Colonic mucosa (tissue), 4 donors: ENCODE results near the gene SENP6. TPM values are rescaled to one million over a fixed set of nuclear protein-coding genes. Genes with fewer than 3 reads are reported as not detected.
"Not testable (repeated sequence)": the region's sequence is repeated elsewhere in the genome, so short reads cannot be mapped to it uniquely, and the experiment has no call there.

Experiments
- DNase-seq: peaks from one replicate; pipeline ENCODE4 v3.0.0-alpha.2; 2020
- H3K27ac ChIP-seq: fragments of 200-600 bp; one replicate; pipeline ENCODE4 v1.8.0; 2021
- H3K27me3 ChIP-seq: fragments of 200-600 bp; one replicate; pipeline ENCODE4 v1.8.0; 2021
- H3K36me3 ChIP-seq: fragments of 200-600 bp; one replicate; pipeline ENCODE4 v1.8.0; 2021
- H3K4me1 ChIP-seq: fragments of 200-600 bp; one replicate; pipeline ENCODE4 v1.8.0; 2021; ENCODE audit warnings: mild to moderate bottlenecking
- H3K4me3 ChIP-seq: fragments of 200-600 bp; one replicate; pipeline ENCODE4 v1.8.0; 2021
- H3K9ac ChIP-seq, 2 donors: one replicate each; pipeline ENCODE4 v1.7.0; 2013; ENCODE audit warnings: control low read depth in 2 of 2, low read depth in 2 of 2, low read length in 2 of 2
- H3K9me3 ChIP-seq: fragments of 200-600 bp; one replicate; pipeline ENCODE4 v1.8.0; 2021
- intact Hi-C: fragments of 100-400 bp; cut with DNase I; formaldehyde crosslinking; loops from one replicate; pipeline ENCODE4 v1.14.1; 2022
- total RNA-seq, 2 donors: library from RNA; stranded (reverse); fragmentation: NEBNext Ultra II Directional in 1 of 2; extraction: Animal tissue kit (Norgen Biotek cat#: 25700) in 1 of 2; gene quantifications; one replicate each; pipeline ENCODE4 v1.2.1, GENCODE V29; 2021
- TF ChIP-seq, protein P1 (sequence below): fragments of 200-600 bp; IDR thresholded peaks from one replicate; pipeline ENCODE4 v1.8.0; 2022; ENCODE audit warnings: antibody characterized with exemption, mild to moderate bottlenecking
- donor health status: healthy.
- donor health status: DM: no; HTN: no; CAD: no.
- donor health status: DM: no; HTN: no; CAD: no.

Gene SENP6
- total RNA-seq, 2 donors from 2014 or later, result 51.9 to 70.0 TPM

- TF ChIP-seq, protein P1, sequence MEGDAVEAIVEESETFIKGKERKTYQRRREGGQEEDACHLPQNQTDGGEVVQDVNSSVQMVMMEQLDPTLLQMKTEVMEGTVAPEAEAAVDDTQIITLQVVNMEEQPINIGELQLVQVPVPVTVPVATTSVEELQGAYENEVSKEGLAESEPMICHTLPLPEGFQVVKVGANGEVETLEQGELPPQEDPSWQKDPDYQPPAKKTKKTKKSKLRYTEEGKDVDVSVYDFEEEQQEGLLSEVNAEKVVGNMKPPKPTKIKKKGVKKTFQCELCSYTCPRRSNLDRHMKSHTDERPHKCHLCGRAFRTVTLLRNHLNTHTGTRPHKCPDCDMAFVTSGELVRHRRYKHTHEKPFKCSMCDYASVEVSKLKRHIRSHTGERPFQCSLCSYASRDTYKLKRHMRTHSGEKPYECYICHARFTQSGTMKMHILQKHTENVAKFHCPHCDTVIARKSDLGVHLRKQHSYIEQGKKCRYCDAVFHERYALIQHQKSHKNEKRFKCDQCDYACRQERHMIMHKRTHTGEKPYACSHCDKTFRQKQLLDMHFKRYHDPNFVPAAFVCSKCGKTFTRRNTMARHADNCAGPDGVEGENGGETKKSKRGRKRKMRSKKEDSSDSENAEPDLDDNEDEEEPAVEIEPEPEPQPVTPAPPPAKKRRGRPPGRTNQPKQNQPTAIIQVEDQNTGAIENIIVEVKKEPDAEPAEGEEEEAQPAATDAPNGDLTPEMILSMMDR, result no peak
- Histone ChIP-seq H3K4me1 (no peaks in the 10 kb centered on the region), H3K4me3 (no peak overlapping the region), H3K27ac (no peak overlapping the region), H3K27me3 (no peaks in the 10 kb centered on the region), H3K36me3 (no peaks in the 10 kb centered on the region), H3K9me3 (no peaks in the 10 kb centered on the region), H3K9ac (no peak overlapping the region)
- intact Hi-C loops, result no loop called here
- no peak for DNase-seq
These were observed 20.4 kb upstream of the SENP6 start for GRCh38 chr6:75581231-75581630.

DNA sequence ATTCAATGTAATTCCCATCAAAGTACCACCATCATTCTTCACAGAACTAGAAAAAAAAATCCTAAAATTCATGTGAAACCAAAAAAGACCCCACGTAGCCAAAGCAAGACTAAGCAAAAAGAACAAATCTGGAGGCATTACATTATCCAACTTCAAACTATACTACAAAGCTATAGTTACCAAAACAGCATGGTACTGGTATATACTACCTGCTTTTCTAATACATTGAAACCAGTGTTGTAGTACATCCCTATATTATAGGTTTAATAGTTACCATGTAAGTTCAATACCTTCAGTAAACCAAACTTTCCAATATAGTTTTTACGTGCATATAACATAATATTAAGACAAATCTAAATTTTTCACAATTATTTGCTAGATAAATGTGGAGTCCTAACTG, 17.1 kb upstream of the SENP6 start:
- H3K9ac ChIP-seq, DNase-seq, H3K4me3 ChIP-seq, H3K9me3 ChIP-seq, H3K36me3 ChIP-seq, H3K27ac ChIP-seq, intact Hi-C loops, H3K4me1 ChIP-seq, H3K27me3 ChIP-seq: not testable (repeated sequence)

- Histone ChIP-seq H3K27me3 (no peaks in the 10 kb centered on the region), H3K9me3 (no peaks in the 10 kb centered on the region), H3K4me1 (no peaks in the 10 kb centered on the region), H3K27ac (no peak overlapping the region), H3K36me3 (no peaks in the 10 kb centered on the region), H3K4me3 (no peak overlapping the region), H3K9ac (no peak overlapping the region)
- DNase-seq, result no peak
- TF ChIP-seq, protein P1, result no peak
- intact Hi-C loops, result no loop called here
These were observed 12.7 kb upstream of the SENP6 start for GRCh38 chr6:75588948-75589347.

- H3K27me3 ChIP-seq, result no peaks in the 10 kb centered on the region
- no peak overlapping the region for H3K4me3 ChIP-seq
- no peaks in the 10 kb centered on the region for H3K4me1 ChIP-seq
- intact Hi-C loops, result no loop called here
- H3K36me3 ChIP-seq, result no peaks in the 10 kb centered on the region
- no peak overlapping the region for H3K9ac ChIP-seq
- no peak for DNase-seq
- TF ChIP-seq, protein P1, result no peak
- no peaks in the 10 kb centered on the region for H3K9me3 ChIP-seq
- no peak overlapping the region for H3K27ac ChIP-seq
These were observed 11.3 kb upstream of the SENP6 start for GRCh38 chr6:75590370-75590769.

GRCh38 chr6:75596380-75596779, 5.3 kb upstream of the SENP6 start:
- H3K4me3 ChIP-seq, H3K27me3 ChIP-seq, H3K36me3 ChIP-seq, H3K27ac ChIP-seq, DNase-seq, intact Hi-C loops, H3K9ac ChIP-seq, H3K9me3 ChIP-seq, H3K4me1 ChIP-seq: not testable (repeated sequence)

DNA sequence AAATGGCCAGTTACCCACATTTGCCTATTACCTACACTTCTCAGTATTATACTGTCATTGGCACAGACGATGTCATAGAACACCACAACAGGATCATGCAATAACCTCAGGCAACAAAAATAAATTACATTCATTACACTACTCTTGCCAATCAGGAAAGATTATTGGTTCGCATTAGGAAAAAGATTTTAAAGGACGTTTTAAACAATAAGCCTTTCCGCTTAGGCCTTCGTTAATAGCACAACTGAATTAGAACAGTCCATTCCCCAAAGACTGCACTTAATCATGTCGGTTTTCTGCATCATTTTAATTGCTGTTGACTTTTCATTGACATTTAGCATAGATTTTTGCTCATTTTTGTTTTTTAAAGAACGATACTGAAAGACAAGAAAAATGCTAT, 912 bp upstream of the SENP6 start:
- DNase-seq, result no peak
- intact Hi-C loops, result no loop called here
- TF ChIP-seq, protein P1, result no peak
- Histone ChIP-seq H3K4me3 (no peak overlapping the region), H3K4me1 (no peaks in the 10 kb centered on the region), H3K36me3 (no peaks in the 10 kb centered on the region), H3K27ac (peak overlapping the region; percentile 96), H3K27me3 (no peaks in the 10 kb centered on the region), H3K9ac (no peak overlapping the region), H3K9me3 (no peaks in the 10 kb centered on the region)
